Effector CD8-positive, alpha-beta T cell (primary cell): ENCODE results near the gene RABGAP1.

Source experiments
- DNase-seq: peaks from one replicate; lab custom pipeline; 2025; lab: John Stamatoyannopoulos, UW

Gene RABGAP1

DNA sequence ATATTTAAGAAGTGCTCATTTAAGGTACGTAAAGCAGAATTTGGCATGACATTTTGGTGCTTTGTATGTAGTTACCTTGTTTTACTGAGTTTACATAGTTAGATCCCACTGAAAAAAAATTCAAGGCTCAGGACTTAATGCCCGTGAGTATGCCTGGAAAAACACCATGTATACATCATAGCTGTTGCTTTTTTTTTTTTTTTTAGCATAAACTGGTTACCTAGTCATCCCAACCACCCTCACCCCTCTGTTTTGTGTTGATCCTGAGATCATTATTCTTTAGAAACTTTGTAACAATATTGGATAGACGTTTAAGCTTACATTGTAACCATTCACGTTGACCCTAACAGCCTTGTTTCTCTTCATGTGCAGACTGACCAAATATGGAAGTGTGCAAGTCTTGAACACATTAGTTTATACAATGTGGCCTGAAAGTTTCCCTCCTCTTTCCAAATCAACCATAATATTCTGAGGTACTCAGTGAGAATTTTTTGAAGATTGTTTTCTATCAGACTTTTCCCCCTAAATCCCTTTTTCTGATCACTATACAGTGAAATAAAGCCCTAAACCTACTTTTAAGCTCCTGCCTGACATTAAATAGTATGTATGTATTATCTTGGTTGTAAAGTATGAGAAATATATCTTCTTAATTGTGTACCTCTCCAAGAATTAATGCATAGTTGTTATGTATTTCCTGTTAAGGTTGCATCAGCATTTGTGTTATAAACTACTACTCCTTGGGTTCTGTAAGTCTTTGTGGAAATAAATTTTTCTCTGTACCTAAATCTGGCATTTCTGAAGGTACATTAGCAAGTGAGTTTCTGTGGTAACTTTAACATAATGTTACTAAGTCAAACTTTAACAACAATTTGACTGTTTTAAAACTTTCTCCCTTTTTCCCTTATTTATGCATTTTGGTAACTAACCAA is 4.4 kb downstream of the RABGAP1 start:
- DNase-seq: no peak

DNA sequence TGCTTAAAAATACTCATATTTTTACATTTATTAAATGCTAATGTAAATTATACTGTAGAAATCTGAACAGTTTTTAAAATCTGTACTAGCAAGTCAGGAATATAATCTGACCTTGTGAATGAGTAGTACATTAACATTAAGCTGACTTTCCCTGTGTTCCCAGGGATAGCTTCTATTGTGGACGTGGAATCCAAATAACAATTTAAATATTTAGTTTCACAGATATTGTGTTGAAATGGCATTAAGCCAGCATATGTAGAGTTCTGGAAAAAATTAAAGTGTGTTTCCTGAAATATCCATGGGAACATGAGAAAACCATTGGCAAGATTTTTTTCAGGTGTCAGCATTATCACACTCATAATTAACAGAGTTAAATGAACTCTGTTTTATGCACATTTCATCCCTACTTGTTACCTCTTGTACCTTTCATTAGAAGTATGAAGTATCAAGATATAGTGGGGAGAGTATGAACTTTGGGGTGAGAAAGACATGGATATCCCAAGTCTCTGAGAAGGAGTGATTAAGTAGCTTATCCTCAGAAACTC is 5.7 kb downstream of the RABGAP1 start:
- DNase-seq: no peak

DNA sequence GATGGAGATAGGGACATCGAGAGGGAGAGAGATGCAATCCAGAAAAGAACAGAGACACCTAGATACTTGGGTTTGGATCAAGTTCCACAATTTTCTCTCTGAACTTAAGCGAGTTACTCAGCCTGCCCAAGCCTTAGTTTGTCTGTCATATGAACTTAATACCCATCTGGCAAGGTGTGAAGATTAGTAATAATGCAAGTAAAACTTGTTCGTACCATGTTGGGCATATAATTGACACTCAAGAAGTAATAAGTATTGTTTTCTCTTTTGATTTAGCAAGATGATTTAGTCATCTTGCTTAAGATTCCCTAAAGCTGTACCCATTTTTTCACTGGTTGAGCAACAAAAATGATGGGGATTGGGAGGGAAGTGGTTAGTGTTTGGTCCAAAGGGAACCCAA is 7.5 kb downstream of the RABGAP1 start:
- no peak for DNase-seq

DNA sequence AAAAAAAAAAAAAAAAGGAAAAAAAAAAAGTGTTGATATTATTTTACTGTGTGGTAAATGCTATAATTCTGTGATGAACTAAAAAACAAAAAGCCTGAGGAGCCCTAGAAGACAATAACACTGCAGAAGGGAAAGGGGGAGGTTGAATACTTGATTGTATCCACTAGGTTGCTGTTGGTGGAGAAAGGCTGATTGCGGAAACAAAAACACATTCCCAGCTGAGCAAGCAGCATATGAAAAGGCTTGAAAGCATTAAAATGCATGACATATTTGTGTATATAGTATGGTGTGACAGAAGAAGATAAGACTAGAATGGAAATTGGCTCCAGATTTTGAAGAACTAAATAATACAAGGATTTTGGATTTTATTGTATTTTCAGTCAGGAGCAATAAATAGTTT is 8.9 kb downstream of the RABGAP1 start:
- DNase-seq: no peak

DNA sequence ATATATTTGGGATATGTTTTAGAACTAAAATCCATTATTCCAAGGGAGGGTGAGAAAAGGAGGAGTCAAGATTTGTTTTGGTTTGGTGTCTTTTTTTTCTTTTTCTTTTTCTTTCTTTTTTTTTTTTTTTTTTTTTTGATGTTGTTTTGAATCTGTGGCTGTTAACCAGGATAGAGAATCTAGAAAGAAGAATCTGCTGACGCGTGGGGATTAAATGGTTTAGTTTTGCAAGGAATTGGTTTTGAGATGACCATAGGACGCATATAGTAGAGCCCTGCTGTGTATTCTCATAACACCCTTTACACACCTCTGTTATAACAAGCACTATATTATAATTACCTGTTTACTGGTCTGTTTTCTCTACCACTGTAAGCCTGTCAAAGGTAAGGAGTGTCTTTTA is 9.4 kb downstream of the RABGAP1 start:
- no peak for DNase-seq

DNA sequence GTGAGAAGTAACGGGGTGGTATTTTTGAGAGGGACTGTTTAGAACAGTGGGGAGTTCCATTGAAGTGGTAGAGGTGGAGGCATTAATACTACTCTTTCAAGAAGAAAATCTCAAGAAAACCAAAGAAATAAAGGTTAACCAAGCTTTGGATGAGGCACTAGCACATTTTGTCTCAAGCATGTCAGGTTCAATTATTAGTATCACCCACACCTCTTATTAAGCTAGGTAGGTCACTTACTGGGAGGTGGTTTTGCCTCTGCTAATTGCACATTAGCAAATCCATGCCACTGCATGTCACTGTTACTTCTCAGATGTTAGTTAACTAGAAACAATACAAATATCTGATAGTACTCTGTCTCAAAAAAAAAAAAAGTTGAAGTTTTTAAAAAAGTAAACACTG is 10.2 kb downstream of the RABGAP1 start:
- DNase-seq: no peak

DNA sequence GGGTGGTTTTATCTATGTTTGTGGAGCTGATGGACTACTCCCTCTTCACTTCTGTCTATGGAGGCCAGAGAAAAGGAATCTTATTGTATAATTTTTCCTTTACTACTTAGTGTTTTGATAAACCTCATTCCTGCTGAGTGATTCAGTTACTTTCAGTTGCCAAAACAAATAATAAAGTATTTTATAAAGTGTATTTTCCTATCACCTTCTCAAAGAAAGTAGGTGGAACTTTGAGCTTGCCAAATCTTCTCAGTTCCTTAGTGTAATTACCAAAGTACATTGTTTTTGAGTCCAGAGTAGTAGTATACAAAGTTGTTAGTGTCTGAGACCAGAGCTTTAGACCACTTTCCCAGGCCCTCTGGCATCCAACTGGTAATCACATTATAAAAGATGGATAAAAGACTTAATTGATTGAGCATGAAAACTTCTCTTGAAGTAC is 13.5 kb downstream of the RABGAP1 start:
- DNase-seq: no peak

DNA sequence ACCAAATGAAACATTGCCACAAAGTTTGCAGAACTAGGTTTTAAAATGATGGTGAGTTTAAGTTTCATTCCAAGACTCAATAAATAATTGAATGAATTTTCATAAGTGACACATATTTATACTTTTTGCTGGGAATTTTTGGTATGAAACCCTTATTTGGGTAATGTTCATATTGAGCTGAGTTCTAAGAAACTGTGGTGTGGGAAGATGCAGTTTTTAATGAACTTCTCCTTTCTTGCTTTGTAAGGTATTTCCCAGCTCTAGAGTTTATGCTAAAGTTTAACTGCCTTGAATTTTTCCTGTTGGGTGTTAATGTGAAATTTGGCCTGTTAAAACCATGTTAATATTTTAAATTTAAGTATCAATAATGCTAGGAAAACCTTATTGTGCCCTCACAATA is 15.1 kb downstream of the RABGAP1 start:
- DNase-seq: no peak

DNA sequence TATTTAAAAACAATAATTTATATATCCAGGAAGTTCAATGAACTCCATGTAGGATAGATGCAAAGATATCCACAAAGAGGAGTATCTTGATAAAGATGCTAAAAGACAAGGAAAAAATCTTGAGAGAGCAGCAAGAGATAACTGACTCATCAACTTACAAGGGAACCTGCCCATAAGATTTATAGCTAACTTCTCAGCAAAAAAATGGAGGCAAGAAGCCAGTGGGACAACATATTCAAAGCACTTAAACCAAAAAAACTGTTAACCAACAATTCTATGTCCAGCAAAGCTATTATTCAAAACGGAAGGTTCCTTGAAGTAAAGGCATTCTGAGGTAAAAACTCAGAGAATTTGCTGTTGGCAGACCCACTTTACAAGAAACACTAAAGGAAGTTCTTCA is 20.3 kb downstream of the RABGAP1 start:
- no peak for DNase-seq

DNA sequence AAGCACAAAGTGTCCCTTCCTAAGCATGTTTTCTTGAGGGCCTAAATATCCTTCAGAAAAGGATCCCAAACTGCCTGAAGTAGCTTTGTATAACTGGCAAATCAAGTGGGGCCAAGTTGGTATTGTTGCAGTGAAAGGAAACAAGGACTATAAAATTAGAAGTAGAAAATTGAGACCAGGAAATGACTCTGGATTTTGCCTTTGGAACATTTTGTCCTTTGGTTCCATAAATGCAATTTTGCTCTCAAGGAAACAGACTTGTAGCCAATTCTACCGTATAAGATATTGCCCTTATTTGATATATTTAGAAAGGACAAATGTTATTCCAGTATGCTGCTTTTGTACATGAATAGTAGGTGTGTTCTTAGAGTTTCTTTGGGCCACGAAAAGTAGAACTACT is 34.4 kb downstream of the RABGAP1 start:
- no peak for DNase-seq

DNA sequence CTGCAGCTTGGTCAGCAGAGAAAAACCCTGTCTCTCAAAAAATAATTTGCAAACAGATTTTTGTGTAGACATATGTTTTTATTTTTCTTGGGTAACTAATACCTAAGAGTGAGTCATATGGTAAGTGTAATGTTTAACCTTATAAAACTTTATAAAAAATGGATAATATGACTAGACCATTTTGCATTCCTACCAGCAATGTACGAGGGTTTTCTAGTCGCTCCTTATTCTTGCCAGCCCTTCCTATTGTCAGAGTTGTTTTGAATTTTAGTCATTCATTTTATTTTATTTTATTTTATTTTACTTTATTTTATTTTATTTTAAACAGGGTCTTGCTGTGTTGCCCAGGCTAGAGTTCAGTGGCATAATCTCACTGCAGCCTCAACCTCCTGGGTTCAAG is 37.8 kb downstream of the RABGAP1 start:
- DNase-seq: no peak

DNA sequence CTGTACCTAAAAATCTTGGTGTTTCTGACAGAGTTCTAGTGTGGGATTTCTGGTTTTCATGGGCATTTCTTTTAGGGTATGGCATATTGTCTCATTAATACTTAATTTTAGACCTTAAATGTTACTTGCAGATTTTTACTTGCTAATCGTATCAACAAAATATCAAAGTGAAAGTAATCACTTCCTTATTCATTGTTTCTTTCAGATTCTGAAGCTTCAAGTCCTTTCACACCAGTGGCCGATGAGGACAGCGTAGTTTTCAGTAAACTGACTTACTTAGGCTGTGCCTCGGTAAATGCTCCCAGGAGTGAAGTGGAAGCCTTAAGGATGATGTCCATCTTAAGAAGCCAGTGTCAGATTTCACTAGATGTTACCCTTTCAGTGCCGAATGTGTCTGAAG is 45.2 kb downstream of the RABGAP1 start:
- DNase-seq: no peak

DNA sequence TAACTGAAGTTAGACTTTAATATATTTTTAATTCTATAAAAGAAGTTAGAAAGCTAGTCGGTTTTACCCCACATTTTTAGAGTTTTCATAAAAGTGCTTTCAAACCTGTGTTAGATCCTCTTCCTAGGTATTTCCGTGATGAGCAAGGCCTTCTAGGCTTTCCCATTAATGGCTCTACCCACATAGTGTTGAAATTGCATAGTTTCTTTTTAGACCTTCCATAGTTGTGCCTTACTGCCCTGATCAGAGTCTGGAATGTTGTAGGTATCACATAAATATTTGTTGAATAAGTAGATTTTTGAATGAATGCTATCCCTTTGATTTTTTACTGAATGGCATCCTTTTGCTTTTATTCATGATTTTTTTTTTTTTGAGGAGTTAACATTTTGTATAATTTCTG is 47.3 kb downstream of the RABGAP1 start:
- DNase-seq: no peak

DNA sequence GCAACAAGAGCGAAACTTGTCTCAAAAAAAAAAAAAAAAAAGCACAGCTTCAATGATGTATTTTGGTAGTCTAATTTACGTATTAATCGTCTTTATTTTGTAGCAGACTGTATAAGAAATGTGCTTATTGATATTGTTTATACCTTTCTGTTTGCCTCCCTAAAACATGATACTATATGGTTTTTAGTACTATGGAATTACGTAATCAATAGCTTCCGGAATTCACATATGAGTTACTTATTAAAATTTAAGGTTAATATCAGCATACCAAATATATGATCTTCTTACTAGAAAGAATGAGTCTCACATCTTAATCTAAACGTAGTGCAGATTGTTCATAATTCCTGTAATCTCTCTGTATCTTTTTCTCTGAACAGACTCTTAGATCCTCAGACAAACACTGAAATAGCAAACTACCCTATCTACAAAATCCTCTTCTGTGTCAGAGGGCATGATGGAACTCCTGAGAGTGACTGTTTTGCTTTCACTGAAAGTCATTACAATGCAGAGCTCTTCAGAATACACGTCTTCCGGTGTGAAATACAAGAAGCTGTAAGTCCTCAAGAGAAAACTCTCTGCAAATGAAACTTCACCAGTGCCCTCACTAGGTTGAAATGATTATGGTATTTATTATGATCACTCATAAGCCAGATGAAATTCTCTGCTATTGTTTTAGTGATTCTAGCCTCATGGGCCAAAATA is 48.3 kb downstream of the RABGAP1 start:
- DNase-seq: no peak

DNA sequence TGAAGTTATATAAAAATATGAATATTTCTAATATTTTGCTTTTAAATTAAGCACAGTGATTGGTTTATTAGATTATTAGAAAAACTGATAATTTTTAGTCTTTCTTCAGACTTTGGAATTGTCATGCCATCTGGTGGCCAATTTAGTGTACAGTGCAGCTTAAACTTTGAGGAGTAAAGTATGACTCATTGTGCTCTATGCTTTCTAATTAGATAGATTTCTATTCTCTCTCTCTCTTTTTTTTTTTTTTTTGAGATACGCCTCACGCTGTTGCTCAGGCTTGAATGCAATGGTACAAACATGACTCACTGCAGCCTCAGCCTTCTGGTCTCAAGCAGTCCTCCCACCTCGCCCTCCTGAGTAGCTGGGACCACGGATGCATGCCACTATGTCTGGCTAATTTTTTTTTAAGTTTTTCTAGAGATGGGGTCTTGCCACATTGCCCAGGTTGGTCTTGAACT is 50.6 kb downstream of the RABGAP1 start:
- DNase-seq: no peak

DNA sequence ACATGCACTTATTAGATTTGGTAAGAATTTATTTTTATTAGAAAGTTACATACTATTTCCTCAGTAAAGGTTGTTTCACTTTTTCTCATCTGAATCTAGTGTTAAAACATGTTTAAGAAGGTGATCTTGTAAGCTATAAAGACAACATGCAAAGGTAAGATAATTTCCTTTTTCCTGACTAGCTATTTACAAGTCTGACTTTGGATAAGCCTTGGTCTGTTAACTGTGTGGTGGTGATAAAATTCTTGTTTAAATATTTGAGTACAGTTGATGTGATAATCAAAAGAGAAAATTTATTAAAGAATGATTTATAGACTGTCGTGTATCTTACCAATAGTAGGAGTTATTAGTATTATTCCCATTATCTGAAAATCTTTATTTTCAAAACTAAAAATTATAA is 55.8 kb downstream of the RABGAP1 start:
- DNase-seq: no peak

DNA sequence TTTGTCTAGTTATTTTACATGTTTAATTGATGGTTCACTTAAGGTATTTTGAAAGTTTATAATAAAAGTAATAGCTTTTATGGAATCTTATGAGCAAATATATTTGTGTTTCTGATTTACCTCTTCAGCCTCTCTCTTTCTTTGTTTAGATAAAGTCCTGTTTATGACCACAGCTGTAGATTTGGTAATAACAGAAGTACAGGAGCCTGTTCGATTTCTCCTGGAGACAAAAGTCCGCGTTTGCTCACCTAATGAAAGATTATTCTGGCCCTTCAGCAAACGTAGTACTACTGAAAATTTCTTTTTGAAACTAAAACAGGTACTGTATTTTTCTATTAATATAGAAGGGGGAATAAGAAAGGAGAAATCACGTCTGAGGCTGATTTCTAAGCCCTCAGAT is 57.6 kb downstream of the RABGAP1 start:
- no peak for DNase-seq

DNA sequence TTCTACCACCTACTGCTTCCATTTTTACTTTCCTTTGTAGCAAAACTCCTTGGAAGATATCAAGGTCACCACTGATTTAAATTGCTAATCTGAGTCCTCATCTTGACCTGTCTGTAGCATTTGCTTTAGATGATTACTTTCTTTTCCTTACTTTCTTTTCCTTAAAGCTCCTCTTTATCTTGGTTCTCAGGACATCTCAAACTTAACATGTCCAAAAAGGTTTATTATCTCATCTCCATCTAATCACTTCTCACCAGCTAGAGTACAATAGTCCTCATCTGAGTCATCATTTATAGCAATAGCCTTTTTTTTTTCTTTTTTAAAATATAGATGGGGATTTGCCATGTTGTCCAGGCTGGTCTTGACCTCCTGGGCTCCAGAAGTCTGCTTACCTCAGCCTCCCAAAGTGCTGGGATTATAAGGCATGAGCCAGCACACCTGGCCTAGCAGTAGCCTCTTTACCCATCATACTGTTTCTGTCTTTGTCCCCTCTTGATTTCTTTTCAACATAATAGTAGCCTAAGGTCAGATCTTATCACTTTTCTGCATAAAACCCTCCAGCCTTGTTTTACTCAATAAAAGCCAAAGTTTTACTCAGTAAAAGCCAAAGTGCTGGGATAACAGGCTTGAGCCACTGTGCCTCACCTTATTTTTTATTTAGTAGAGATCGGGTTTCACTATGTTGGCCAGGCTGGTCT is 59.7 kb downstream of the RABGAP1 start:
- DNase-seq: no peak

DNA sequence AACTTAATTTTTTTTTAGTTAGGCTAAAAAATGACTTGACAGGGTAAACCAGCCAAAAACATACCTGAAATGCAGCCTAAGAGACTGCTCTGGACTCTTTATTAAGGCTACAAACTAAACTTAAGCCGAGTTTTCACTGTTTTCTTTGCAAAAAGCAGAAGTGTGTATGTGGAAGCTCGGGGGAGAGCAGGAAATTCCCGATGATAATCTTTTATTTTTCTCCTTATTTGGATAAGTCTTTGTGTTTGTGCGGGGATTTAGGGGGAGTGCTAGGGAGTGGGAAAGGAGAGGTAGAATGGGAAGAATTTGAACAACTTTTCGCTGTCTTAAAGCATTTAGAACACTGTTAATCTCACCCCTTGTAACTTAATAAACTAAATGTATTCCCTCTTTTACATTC is 61.9 kb downstream of the RABGAP1 start:
- DNase-seq: no peak

DNA sequence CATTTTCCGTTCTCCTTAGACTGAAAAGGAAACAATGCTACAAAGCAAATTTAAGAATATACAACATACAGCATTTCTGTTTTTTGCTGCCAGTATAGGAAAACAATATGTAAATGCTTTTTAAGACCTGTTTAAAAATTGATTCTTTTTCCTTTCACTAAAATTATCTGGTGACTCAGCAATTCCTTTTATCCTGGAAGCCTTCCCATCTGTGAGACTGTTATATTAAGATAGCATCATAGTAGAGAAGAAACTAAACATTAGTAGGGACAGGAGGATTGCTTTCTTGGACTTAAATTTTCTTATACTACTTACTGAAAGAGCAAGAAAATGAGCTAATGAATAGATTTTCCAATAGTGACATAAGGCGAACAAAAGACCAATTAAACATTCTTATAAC is 62.6 kb downstream of the RABGAP1 start:
- DNase-seq: no peak

DNA sequence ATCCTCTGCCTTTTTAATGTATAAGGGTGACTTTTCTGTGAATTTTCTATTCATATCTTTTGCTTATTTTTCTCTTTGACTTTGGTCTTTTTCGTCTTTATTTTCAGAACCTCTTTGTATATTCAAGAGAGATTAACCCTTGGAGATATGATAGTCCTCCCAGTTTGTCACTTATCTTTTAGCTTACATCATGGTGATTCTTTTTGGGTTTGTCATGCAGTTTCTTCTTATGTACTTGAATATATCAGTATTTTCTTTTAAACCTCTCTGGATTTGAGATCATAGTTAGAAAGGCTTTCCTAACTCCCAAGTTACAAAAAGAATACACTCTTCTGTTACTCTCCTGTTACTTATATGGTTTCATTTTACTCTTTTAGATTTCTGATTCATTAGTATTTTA is 65.1 kb downstream of the RABGAP1 start:
- no peak for DNase-seq

DNA sequence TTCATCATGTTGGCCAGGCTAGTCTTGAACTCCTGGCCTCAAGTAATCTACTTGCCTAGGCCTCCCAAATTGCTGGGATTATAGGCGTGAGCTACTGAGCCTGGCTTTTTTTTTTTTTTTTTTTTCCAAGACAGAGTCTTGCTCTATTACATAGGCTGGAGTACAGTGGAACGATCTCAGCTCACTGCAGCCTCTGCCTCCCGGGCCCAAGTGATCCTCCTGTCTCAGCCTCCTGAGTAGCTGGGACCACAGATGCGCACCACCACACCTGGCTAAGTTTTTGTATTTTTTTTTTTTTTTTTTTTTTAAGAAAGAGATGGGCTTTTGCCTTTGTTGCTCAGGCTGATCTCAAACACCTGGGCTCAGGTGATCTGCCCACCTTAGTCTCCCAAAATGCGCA is 66.4 kb downstream of the RABGAP1 start:
- DNase-seq: no peak
